Parietal lobe (tissue), 2 donors: ENCODE measurements around the gene RBM23. TPM values are rescaled to one million over a fixed set of nuclear protein-coding genes. Genes with fewer than 3 reads are reported as not detected.

Experiments
- small RNA-seq: library from RNA; depleted of rRNA; stranded (forward); fragments of <200 nt; gene quantifications from one replicate; pipeline ENCODE3, GENCODE V24; 2014; ENCODE audit warnings: low replicate concordance
- total RNA-seq: library from RNA; depleted of rRNA; stranded (reverse); fragments of >200 nt; gene quantifications from one replicate; pipeline ENCODE4 v1.2.3, GENCODE V29; 2014

RBM23 gene
- total RNA-seq = 66.0 TPM

DNA sequence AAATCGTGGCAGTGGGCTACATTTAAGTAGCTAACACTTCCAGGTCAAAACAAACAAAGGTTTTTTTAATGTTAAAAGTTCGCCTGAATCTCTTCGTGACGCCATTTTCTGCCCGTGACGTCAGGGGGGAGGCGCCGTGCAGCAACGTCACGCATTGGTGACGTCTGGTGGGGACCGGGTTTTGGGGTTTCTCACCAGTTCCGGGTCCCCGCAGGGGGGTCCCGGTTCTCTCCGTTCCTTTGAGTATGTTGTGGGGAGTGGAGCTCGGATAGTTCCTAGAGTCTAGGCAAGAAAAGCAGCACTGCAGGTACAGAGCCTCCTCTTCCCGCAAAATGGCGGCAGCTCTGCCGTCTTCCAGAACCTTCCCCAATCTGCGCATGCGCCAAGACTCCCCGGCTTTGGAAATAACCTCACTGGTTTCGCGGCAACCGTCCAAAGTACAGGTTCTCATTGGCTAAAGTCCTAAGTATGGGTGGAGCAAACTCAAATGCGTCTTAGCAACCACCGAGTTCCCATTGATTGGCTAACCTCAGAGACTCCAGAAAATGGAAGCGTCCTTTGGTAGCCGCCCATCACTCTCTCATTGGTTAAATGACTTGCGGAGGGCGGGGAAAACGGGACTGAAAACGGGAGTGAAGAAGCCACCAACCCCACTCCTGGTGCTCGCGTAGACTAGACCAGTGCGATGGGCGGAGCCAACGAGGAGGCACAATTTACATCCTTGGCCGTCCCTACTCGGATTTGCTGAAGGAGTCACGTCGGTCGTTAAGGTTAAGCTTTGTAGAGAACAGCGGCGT is at the start of gene RBM23:
Gene RBM23 (minus strand): TSS at position 346 of the 797 bp plus-strand sequence.

DNA sequence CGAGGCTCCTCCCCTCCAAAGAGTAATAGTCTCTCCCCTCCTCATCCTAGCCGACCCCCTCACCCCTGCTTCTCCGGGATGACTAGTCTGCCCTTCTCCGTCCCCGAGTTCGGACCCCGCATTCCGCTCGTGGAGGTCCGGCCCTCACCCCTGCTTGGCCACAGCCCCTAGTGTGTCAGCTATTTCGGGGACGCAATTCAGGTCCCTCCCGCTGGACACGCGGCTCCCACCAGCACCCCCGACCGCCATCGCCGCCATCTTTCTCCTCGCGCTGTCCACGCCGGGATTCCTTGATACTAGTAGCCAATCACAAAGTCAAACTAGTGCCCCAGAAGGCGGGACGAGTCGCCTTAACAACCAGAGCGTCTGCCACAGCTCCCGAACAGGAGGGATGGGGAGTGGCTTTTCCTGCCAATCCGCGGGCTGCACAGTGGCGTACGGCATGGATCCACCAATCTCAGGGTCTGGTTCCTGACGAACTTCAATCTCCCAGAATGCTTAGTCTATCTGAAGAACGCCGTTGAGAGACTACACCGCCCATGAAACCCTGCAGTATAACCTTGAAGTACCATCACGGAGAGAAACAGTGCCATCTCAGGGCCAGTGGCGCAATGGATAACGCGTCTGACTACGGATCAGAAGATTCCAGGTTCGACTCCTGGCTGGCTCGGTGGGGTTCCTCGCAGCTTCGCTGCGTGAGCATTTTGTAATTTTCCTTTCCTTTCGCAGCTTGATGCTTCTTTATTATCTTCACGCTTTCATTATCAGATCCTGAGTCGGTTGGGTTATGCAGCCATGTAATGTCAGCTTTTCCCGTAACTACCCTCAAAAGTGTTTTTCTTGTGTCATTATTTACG is 10.4 kb upstream of the RBM23 start, which contains the start of gene PRMT5:
Gene PRMT5 (minus strand): TSS at position 273 of the 857 bp plus-strand sequence. CDS start 15 bp downstream, at position 258.

DNA sequence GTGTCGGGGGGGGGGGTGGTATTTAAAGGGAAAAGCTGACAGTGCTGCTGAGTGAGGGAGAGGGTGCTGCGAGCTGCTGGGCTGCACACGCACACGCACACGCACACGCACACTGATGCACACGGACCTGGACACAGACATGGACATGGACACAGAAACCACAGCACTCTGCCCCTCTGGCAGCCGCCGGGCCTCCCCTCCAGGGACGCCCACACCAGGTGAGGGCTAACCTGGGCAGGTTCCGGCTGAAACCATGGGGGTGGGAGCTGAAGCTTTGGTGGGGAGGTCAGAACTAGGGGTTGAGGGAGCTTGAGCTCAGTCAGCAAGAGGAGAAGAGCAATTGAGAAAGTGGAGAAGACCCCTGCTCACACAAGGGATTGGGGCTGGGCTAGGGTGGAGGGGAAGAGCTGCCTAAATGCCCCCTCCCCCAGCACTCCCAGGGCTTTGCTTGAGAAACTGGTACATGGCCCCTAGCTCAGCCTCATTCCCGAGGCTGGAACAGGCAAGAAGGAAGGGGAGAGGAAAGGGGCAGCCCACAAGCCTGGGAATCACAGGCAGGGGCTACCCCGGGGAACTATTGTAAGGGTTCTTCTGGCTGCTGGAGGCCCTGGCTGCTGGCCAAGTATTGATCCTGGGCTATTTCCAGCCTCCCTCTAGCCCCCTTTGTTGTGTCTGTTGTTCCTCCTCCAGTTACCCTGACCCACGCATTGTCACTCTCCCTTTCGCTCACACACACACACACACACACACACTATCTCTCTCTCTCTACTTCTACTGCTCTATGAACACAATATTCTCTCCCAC is 35.6 kb downstream of the RBM23 start, which contains the start of gene REM2:
Gene REM2 (plus strand): TSS at position 50 of the 804 bp plus-strand sequence. CDS start 66 bp downstream, at position 116.

DNA sequence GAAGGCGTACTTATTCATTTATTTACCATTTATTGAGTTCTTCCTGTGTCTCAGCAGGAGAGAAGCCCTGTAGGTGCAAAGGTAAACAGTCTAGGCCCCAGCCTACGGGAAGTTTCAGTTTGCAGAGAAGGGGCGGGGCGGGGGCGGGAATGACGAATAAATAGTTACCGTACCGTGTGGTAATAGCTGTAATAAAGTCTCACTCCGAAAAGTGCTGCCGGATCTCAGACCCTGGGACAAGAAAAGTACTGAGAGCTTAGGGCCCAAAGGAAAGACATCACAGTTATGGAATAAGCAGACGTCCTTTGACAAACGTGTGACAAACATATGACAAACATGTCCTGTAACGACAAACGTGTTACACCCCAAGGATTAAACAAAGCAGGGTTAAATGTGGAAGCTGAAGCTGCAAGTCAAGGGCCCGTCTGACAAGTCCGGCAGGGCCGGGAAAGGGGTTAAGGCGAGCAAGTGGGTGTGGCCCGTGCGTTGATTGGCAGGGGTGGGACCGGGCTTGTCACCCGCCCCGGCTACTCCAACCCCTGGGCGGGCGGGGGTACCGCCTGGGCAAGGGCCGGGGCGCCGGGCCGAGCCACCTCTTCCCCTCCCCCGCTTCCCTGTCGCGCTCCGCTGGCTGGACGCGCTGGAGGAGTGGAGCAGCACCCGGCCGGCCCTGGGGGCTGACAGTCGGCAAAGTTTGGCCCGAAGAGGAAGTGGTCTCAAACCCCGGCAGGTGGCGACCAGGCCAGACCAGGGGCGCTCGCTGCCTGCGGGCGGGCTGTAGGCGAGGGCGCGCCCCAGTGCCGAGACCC is 47.5 kb downstream of the RBM23 start, which contains the start of gene LRP10:
Gene LRP10 (plus strand): TSS at position 517 of the 809 bp plus-strand sequence. CDS start 564 bp downstream, outside the sequence.

Small RNA genes lying within 50 kb of the gene (small RNA-seq; reads per million reads assigned to genes)
- gene RF00019 = not detected

Other genes with a start within 250 kb of the RBM23 start
- 46.0 TPM for gene OXA1L, start 152.5 kb downstream of the RBM23 start, total RNA-seq
- 2.8 TPM for gene SLC7A7, start 103.7 kb downstream of the RBM23 start, total RNA-seq
- 18.2 TPM for gene MRPL52, start 89.3 kb downstream of the RBM23 start, total RNA-seq
- 8.5 TPM for gene MMP14, start 82.6 kb downstream of the RBM23 start, total RNA-seq
- gene LRP10, start 47.4 kb downstream of the RBM23 start, total RNA-seq = 4.1 TPM
- 1.9 TPM for gene REM2, start 35.9 kb downstream of the RBM23 start, total RNA-seq
- gene PRMT5, start 10.2 kb upstream of the RBM23 start, total RNA-seq = 46.6 TPM
- gene HAUS4, start 37.9 kb upstream of the RBM23 start, total RNA-seq = 27.2 TPM
- gene AJUBA, start 63.4 kb upstream of the RBM23 start, total RNA-seq = 4.7 TPM
- gene C14orf93, start 91.0 kb upstream of the RBM23 start, total RNA-seq = 6.3 TPM
- gene PSMB5, start 115.8 kb upstream of the RBM23 start, total RNA-seq = 127 TPM
- not detected for gene PSMB11, start 123.1 kb upstream of the RBM23 start, total RNA-seq
- 22.5 TPM for gene CDH24, start 138.4 kb upstream of the RBM23 start, total RNA-seq
- gene ACIN1, start 176.0 kb upstream of the RBM23 start, total RNA-seq = 161 TPM
- 14.4 TPM for gene C14orf119, start 176.4 kb upstream of the RBM23 start, total RNA-seq
- gene CIROP, start 185.8 kb upstream of the RBM23 start, total RNA-seq = not detected
- not detected for gene CEBPE, start 200.1 kb upstream of the RBM23 start, total RNA-seq